ENCODE measurements around the gene MTSS2. TPM values are rescaled to one million over a fixed set of nuclear protein-coding genes. Genes with fewer than 3 reads are reported as not detected.
A peak's percentile ranks its signal among the peaks of the same experiment; 100 is the strongest.

The MTSS2 gene
- polyA plus RNA-seq, 10 donors, result 89.5 to 129 (median 103) TPM

DNA sequence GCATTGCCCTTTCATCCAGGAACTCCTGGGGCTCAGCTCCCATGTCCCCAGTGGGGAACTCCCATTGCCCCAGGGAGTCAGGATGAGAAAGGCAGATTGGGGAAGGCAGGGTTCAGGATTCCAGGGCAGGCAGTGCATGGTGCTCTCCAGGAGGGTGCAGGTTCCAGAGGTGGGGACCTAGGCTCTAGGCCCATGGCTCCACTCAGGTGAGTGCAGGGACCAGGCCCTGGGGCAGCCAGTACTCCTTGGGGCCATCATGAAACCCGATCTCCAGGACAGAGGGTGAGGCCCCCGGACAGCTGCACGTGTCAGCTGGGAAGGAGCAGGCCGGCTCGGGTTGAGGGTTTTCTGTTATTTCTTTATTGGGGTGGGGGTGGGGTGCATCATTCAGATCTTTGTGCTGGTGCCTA is 1.3 kb upstream of the MTSS2 start:
- DNase-seq, result peak in 1 of 3 donors; percentile 67

DNA sequence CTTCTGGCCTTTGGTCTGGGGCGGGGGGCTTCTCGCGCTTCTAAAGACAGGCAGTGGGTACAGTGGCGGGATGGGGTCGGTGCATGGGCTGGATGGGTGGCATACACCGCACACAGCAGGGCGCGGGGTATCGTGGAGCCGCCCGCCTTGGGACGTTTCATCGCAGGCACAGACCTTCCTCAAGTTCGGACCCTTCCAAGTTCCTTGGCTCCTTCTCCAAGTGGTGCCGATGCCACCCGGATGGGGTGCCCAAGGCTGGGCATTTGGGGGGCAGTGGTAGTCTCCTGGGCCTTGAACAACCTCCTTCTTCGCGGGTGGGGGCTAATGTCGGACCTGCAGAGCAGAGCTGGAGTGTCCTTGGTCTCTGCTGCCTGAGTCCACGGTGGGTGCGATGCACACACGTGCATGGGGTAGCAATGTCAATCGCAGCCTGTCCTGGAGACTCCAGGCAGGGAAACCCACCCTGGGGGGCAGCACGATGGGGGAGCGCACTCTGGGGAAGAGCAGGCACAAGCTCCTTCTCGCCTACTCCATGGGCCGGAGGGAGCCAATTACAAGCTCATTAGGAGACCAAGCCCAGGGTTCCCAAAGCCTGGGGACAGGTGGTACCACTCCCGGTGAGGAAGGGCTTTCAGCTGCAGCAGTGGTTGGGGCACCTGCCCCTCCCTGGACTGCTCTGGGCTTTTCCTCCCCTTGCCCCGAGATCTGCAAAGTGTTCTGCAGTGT is 686 bp upstream of the MTSS2 start:
- peak in 1 of 3 donors; percentile 70 for DNase-seq

DNA sequence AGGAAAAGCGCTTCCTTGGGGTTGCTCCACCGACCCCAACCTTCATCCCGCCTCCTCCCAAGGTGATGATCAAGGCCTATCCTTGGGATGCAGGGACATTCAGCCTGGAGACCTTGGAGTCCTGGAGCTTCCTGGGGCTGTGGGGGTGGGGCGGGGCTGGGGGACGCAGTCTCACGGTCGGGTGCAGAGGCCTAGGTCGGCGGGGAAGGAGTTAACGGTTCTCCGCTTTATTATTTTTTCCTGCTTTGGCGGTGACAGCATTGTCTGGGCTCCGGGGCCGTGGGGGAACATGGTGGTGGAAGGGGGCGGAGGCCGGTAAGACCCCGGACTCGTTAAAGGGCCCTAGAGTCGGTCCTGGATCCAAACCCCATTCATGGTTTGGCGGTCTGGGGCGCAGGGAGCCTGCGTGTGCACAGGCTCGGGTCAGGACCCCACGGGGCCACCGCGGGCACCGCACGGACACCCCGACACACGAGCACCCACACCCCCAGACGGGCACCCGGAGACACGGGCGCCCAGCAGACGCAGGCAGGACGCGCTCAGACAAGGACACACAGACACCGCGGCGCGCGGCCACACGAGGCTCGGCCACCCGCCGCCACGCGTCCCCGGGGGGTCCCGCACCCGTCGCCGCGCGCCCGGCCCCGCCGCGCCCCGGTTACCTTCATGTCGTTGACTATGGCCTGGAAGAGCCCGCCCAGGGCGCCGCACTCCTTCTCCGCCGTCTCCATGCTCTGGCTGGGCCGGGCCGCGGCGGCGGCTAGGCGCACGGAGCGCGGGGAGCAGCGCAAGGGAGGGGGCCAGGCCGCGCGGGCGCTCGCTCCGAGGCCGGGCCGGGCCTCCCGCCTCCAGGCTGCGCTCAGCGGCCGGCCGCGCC is 554 bp downstream of the MTSS2 start:
- peak in 1 of 3 donors; percentile 59 for DNase-seq

DNA sequence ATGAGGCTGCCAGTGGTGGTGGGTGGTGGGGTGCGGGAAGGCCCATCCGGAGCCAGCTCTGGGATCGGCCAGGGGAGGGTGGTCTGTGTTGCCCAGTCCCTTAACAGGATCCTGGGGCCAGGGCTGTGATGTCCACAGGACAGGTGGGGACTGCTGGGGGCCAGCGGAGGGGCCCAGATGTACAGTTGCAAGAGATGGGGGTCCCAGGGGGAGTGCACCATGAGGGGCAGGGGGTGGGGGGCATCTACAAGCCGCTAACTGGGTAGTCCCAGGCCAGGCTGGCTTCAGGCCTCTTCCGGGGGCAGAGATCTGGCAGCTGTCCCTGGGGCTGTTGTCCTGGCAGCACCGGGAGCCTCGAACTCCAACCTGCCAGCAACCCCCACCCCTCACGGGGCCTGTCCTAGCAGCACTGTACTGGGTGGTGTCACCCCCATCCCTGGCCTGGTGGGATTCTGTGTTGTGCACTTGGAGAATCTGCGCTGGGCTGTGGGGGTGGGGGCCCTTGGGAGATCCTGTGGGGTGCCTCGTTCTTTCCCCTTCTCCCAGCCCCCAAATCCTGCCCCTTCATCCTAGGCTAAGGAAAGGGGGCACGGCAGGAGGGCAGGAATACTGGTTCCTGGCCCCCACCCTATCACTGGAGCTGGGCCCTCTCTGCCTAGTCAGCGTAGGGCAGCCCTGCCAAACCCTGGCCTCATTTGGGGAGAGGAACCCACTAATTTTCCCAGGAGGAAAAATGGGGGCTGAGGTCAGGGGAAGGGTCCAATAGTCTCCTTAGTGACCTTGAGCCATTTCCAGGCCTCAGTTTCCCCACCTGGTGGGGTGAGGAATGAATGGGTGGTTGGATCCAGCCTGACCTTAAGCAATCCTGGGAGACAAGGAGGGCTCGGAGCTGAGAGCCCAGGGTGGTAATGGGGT is 1.4 kb downstream of the MTSS2 start:
- DNase-seq, result no peak

DNA sequence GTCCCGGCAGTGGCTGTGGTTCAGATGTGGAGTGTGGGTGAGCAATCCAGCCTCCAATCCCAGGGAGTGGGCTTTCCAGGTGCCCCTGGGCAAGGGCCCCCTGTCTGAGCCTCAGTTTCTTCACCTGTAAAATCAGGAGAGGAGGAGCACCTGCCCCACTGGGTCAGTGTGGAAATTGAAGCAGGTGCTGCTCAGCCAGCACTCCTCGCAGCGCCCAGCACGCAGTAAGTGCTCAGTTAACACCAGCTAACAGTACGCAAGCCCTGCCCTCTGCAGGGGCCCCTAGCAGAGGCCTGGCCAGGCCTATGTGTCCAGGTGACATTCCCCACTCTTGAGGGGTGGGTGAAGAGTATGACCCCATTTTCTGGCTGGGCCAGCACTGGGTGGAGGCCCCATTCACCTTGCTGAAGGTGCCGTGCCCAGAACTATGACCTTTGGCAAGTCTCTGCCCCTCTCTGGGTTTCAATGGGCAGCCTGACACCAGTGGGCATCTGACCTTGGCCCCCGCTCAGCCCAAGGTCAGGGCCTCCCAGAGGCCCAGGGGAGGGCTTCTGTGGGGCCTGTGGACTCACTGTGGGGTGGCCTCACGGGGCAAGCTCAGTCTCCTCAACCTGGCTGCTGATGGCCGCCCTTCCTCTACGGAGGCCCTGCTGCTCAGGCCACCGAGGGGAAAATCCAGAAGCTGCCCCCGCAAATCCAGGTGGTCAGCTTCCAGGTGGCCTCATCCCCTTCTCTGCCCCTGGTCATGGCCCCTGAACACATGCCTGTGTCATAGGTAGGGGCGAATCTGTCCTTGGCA is 2.5 kb downstream of the MTSS2 start:
- DNase-seq, result no peak

DNA sequence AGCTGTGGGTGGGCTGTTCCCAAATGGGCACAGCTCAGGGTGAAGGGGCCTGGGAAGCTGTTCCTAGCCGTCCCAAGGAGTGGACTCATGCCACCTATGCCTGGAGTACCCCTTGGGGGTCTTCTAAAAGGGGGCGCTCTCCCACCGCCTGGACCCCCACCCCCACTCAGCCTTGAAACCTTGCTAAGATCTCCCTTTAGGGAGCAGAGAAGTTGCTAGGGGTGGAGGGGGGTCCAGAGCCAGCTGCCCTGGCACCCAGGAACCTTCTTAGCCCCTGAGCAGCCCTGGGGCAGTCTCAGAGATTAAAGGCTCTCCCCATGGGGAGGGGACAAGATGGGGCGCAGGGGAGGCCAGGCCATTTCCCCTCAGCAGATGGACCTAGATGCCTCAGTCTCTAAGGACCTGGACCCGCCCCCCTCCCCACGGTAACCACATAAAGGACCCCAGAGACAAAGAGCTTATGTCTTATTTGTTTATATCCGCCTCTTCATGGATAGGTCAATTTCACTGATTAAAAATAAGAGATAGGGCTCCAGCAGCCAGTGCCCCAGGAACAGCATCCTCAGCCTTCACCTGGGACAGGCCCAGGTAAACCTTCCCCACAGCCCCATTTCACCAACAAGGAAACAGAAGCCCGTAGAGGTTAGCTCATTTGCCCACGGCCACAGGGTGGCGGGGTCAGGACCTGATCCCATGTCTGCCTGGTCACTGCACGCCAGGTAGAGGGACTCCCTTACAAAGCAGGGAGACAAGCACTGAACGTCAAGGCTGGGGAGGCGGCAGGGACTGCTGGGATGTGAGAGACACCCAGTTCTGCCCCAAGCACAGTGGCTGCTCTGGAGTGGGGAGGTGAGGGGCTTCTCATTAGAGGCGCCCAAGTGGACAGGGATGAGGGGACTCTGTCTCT is 3.4 kb downstream of the MTSS2 start:
- no peak for DNase-seq

DNA sequence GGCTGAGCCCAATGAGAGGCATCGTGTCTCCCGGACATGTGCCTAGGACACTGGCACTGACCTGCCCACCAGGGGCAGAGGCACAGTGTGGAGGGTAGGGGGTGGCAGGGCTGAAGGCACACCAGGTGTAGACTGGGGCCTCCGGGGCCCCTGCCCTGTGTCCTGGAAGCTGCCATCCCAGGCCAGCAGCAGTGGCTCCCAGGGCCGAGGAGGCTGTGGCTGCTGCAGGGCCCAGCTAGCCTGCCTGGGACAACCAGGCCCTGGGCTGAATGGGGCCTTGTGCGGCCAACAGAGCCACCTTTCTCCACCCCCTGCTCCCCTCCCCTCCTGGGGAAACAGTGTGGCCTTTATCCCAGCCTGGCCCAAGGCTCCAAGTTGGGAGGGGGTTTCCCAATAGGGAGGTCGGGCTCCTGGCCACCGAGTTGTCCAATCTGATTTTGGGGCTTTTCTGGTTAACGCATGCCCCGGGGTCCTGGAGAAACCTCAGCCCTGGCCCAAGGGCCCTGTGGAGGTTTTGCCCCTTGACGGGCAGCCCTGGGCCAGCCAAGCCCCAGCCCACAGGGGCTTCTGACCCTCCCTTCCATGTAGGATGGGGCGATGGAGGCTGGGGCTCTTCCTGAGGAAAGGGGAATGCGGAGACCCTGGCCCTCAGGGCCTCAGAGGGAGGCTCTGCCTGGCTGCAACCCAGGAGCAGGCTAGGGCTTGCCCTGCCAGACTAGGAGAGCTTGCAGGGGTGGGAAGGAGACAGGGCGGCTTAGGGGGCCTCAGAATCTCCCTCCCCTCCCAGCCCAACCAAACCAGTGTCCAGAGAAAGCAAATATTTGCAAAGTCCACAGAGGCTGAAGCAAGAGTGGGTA is 4.2 kb downstream of the MTSS2 start:
- DNase-seq, result no peak

DNA sequence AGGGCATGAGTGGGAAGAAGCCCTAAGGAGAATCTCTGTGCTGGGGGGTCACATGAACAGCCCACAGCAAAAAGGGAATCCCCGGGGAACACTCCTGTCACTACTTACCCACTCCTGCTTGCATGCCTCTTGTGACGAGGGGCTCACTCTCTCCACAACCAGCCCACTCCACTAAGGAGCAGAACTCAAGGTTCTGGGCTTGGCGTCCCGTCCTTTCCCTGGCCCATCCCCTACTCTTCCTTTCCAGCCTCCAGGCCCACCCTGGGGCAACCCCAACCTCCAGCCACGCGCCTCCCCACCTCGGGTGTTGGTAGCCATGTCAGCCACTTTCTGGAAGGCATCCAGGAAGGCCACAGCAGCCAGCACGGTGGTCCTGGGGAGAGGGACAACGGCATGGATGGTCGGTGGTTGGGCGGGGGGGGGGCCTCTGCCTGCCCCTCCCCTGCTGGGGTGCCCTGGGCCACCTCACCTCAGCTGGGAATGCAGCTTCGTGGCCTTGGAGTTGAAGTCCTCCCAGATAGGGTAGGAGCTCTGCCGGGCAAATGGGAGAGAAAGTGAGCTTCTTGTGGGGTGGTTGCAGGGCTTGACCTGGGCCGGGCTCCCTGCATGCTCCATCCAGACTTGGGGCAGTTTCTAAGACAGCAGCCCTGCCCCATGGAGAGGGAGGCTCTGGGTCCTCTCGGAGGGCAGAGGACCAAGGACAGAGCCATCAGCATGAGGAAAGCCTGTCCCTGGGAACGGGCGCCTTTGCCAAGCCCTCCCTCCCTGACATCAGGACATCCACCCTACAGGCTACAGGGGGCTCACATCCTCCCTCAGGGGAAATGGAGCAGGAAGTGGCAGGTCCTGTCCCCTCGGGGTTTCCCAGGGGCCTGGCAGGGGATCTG is 5.1 kb downstream of the MTSS2 start:
- DNase-seq, result peak in 1 of 3 donors; percentile 17

DNA sequence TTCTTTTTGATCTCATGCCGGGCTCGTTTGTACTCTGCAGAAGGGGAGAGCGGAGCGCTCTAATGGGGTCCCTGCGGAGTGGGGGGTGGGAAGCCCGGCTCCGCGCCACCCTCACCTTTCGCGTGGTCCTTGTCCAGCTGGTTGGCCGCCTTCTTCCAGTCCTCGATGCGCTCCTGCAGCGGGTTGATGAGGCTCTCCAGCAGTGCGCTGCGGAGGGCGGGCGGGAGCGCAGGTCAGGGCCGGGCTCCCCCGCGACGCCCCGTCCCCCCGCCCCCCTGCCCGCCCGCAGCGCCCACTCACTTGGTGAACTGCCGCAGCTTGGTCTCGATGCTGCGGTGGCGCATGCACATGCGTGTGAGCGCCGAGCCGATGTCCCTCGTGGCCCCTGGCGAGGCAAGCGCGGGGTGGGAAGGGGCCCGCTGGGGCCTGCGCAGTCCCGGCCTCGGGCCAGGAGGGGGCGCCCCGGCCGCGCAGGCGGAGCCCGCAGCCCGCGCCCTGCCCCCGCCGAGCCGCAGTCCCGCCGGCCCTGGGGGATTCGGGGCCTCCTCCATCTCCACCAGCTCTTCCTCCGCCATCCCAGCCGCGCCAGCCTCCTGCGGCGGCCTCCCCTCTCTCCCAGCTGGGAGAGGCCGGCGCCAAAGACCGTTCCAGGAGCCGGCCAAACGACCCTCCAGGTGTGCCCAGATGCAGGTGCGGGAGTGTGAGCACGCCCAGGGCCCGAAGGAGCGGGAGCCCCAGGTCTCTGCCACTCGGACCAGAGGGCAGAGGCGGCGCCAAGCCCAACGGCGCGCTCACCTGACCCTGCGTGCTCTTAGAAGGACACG is 6.0 kb downstream of the MTSS2 start:
- DNase-seq, result peak in 1 of 3 donors; percentile 51

DNA sequence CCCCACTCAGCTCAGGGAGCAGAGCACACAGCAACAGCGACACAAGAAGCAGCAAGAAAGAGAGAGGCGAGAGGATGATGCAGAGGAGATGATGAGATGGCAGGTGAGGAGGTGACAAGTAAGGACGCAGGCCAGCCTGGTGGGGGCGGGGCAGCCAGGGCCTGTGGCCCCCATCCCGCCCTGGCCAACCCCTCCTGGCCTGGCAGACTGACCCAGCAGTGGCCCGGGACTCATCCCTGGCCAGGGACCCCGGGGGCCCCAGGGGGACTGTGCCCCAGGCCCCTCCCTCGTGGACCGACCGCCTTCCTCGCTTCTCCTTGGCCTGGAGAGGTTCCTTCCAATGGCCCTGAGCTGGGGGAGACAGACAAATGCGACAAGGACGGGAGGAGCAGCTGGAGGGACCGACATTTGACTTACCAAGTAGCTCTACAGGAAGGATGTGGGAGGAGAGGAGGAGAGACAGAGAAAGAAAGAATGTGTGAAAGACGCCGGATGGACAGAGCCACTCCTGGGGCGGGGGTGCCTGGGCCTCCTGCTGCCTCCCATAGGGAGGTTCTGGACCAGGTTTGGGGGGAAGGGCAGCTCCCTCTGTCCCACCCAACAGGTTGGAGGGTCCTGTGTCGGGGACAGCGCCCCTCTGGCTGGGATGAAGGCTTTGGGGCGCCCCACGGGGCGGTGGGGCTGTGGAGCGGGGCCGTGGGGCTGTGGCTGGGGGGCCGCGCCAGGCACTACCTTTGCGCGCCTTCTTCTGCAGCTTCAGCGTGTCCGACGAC is 6.8 kb downstream of the MTSS2 start:
- peak in 1 of 3 donors; percentile 11 for DNase-seq

DNA sequence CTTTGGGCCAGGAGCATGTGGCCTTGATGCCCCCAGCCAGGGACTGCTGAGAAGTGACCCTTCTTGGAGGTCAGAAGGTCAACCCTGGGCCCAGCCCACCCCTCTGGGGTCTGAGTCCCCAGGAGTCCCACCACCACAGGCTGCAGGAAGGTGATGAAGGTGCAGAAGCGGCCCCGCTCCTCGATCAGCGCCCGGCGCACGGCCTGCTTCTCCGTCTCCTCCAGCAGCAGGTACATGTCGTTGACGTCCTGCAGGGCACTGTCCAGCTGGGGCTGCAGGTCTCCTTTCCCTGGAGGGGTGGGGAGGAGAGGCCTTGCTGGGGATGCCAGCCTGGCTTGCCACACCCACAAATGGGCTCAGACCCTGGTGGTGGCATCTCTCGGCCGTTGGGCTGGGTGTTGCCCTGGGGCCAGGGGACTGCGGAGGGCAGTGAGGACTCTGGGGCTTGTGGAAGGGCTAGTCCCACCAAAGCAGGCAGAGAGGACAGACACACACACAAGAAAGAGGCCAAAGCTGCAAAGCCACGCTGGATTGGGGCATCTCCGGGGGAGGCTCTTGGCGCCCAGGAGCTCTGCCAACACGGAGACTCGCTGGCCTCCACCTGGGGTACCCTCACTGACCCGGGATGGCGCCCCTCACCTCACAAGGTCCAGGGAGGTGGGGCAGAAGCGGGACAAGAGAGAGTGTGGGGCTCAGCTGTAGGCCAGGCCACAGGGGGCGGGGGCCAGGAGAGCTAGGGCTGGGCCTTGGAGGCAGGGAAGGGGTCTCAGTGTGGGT is 7.5 kb downstream of the MTSS2 start:
- DNase-seq, result no peak

DNA sequence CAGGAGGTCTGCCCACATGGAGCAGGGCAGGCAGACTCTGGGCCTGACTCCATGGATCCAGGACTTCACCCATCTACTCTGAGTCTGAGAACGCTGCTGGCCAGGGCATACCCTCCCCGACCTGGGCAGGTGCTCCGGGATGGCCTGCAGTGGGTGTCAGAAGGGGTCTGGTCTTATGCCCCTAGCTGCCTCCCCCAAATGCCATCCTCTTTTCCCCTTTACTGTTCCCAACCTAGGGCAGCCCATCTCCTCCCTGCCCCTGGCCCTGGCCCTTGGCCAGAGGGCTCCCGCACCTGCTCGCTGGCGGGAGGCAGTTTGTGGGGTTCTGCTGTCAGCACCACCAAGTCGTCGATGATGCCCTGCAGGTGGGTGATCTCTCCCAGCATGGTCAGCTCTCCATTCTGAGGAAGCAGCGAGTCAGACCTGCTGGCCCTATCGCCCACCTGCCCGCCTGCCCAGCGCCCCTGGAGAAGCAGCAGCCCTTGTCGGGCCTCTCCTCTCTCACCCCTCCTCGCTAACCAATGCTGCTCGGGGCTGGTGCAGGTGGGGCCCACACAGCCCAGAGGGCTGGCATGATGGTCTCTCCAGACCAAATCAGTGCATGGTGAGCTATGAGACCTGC is 8.2 kb downstream of the MTSS2 start:
- DNase-seq, result no peak

DNA sequence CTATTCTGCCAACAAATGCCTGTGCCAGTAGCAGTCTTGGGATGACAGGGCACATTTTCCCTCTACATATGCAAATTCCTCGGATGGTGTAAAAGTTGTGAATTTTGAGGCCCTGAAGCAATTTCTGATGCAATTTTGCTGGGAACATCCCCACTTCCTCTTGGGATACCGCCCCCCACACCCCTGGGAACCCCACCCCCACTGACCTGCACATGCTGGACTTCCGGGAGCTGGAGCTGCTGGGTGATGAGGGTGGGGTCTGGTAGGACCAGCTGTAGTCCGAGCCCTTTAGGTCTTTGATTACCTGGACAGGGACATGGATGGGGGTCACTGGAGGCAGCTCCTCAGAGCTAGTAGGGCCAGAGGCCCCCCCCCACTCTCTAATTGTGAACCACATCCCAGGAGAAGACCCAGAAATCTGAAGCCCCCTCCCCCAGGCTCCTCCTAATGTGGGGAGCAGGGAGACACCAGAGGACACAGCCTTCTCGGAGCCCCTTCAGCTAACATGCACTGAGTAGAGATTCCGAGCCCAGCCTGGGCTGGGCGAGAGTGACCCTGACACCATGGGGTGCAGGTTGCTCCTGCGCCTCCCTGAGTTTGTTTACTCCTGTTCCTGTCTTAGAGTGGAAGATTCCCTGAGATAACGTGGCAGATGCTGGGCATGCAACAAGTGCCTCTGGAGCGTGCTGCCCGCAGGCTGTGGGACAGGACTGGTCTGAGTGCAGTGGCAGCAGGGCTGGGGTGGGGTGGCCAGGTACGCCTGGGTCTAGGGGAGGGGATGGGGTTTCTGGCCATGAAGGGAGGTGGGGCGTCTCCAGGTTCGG is 9.0 kb downstream of the MTSS2 start:
- no peak for DNase-seq

Data from muscle of back (tissue), 11 donors.